AG09319 (cell line): ENCODE data around the gene BPIFB1.

Experiments used
- DNase-seq: peaks from one replicate; pipeline ENCODE4 v3.0.0-alpha.2; 2010; ENCODE audit warnings: low read depth; ENCODE audit errors: extremely low read depth
- TF ChIP-seq, protein P1 (sequence below): IDR thresholded peaks from 2 replicates; pipeline ENCODE4 v1.5.1; 2011; ENCODE audit warnings: low read depth, mild to moderate bottlenecking, inconsistent platforms, low read length, moderate library complexity

BPIFB1 gene

DNA sequence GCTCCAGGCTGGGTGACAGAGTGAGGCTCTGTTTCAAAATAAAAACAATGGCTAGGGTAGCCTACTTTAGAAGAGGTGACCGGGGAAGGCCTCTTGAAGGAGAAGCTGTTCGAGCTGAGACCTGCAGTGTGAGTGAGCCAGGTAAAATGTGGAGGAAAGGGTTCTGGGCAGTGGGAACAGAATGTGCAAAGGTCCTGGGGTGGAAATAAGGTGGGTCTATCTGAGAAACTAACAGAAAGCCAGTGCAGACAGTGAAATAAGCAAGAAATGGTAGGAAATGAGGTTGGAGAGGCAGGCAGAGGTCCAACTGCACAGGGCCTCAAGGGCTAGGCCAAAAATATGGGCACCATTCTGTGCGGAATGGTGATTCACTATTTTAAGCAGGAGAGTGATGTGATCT, 53.4 kb downstream of the BPIFB1 start:
- TF ChIP-seq, protein P1, sequence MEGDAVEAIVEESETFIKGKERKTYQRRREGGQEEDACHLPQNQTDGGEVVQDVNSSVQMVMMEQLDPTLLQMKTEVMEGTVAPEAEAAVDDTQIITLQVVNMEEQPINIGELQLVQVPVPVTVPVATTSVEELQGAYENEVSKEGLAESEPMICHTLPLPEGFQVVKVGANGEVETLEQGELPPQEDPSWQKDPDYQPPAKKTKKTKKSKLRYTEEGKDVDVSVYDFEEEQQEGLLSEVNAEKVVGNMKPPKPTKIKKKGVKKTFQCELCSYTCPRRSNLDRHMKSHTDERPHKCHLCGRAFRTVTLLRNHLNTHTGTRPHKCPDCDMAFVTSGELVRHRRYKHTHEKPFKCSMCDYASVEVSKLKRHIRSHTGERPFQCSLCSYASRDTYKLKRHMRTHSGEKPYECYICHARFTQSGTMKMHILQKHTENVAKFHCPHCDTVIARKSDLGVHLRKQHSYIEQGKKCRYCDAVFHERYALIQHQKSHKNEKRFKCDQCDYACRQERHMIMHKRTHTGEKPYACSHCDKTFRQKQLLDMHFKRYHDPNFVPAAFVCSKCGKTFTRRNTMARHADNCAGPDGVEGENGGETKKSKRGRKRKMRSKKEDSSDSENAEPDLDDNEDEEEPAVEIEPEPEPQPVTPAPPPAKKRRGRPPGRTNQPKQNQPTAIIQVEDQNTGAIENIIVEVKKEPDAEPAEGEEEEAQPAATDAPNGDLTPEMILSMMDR = no peak
- no peak for DNase-seq

DNA sequence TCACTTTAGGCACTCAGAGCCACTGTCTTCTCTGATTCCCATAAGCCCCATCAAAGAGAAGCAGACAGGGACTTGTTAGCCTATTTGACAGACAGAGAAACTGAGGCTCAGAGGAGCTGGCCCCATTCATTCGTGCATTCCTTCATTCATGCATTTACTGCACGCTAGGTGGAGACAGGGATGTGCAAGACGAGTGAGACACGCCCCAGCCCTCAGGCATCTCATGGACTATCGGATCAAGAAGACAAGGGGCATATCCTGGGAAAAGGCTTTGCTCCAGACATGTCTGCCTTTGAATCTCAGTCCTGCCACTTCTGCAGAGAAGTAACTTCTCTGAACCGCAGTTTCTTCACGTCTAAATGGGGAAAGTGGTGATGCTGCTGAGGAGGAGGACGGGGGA, 54.1 kb downstream of the BPIFB1 start:
- TF ChIP-seq, protein P1 = no peak
- DNase-seq = no peak

DNA sequence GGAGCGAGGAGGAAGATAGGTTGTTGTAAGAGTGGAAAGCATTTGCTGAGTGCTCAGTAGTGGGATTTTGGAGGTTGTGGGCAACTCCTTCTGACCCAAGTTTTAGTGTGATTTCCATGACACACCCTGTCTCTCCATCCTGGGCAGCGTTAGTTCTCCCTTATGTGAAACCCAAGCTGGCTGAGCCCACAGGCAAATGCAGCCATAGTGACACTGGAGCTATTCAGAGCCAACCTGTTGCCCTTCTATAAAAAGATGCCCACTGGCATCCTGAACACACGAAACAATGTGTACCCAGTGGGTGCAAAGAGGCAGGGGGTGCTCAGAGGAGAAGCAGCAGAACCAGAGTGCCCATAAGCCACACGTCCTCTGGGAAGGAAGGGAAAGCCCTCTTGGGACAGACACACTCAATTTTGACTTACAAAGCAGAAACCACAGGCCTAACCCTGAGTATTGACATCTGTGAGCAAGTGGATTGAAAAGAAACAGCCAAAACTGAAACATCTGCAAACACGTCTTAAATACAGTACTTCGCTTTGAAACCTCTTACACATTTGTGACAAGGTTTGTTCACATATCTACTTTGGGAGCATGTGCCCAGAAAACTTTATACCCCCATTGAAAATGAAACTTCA, 54.6 kb downstream of the BPIFB1 start:
- no peak for DNase-seq
- TF ChIP-seq, protein P1 = no peak

- TF ChIP-seq, protein P1 = no peak
- no peak for DNase-seq
These were observed 55.6 kb downstream of the BPIFB1 start for GRCh38 chr20:33338467-33339258.

DNA sequence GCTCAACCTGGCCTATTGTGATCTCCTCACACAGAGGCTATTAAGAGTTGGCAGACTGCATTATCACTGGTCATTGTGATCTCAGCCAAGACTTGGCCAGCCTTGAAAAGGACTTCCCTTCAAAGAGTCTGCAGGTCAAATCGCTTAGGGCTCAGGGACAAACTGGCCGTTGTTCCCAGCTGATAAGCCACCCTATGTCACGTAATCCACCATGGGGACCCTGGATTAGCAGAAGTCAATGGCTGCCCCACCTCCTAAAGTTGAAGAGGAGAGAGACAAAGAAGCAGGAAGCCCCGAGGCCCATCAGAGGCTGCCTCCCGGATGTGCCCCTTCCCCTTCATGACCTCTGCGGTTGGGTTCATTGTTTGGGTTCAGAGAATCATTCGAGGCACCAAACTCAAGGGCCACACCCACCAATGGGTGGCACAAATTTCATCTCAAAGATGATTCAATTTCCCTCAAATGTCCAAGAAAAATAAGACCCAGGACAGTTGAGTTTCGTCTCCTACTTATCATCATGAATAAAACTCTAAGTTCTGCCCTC, 56.6 kb downstream of the BPIFB1 start:
- TF ChIP-seq, protein P1 = no peak
- DNase-seq = no peak

GRCh38 chr20:33343521-33343920, 60.5 kb downstream of the BPIFB1 start:
- DNase-seq = no peak
- TF ChIP-seq, protein P1 = no peak

DNA sequence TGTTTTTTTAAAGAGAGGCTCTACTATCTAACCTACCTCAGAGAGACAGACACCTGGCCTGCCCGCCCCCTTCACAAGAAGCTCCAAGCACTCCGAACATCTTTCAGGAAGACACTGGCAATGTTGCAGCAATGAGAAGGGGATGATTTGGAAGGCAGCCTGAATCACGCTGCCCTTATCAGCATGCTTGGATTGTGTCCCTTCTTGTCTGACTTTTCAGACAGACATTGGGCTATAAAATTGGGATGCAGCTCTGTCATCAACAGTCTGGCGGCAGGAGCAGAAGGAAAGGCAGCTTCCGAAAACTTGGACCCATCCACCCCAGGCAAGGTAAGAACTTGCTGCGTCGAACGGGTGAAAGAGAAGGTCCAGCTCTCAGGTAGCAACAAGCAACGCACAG, 62.3 kb downstream of the BPIFB1 start:
- TF ChIP-seq, protein P1 = no peak
- no peak for DNase-seq
